CD14-positive monocyte (primary cell): ENCODE data around the gene LRPPRC. TPM values are rescaled to one million over a fixed set of nuclear protein-coding genes. Genes with fewer than 3 reads are reported as not detected.

Source experiments
- DNase-seq, 3 donors: peaks; one replicate each; pipeline ENCODE4 v3.0.0-alpha.2; 2011 to 2022
- H2AFZ ChIP-seq: 2 replicates; pipeline ENCODE4 v1.6.0; 2012; ENCODE audit warnings: mild to moderate bottlenecking, low read depth, low read length, inconsistent platforms; ENCODE audit not compliant: insufficient read depth, poor library complexity, severe bottlenecking
- H3K27ac ChIP-seq, 2 donors: 1 replicate in 1 of 2; 2 replicates in 1 of 2; pipeline ENCODE4 v1.5.1; 2012 to 2013; ENCODE audit warnings: low read length in 2 of 2, control low read depth in 1 of 2, inconsistent platforms in 1 of 2, low read depth in 1 of 2, mild to moderate bottlenecking in 1 of 2
- H3K27me3 ChIP-seq, 2 donors: one replicate each; pipeline versions ENCODE4 v1.6.0 to v1.6.1; 2011 to 2013; ENCODE audit warnings: low read length in 2 of 2; ENCODE audit not compliant: control insufficient read depth in 2 of 2, insufficient read depth in 2 of 2
- H3K36me3 ChIP-seq, 2 donors: replicated peaks in 1 of 2; 1 replicate in 1 of 2; 2 replicates in 1 of 2; pipeline versions ENCODE4 v1.5.1 to v1.6.1; 2012 to 2013; ENCODE audit warnings: low read length in 2 of 2, control low read depth in 1 of 2, inconsistent platforms in 1 of 2, mild to moderate bottlenecking in 1 of 2; ENCODE audit not compliant: insufficient read depth in 2 of 2, control insufficient read depth in 1 of 2
- H3K4me1 ChIP-seq, 2 donors: 1 replicate in 1 of 2; 2 replicates in 1 of 2; pipeline versions ENCODE4 v1.5.1 to v1.6.1; 2012 to 2013; ENCODE audit warnings: low read length in 2 of 2, control low read depth in 1 of 2, inconsistent platforms in 1 of 2, mild to moderate bottlenecking in 1 of 2, moderate library complexity in 1 of 2; ENCODE audit not compliant: insufficient read depth in 2 of 2, control insufficient read depth in 1 of 2
- H3K4me2 ChIP-seq: replicated peaks from 2 replicates; pipeline ENCODE3; 2012; ENCODE audit warnings: low read length, moderate library complexity, mild to moderate bottlenecking; ENCODE audit not compliant: poor library complexity, severe bottlenecking; ENCODE audit errors: extremely low read depth
- H3K4me3 ChIP-seq, 3 experiments: fragments of 200-600 bp in 1 of 3; sonication (generic) in 1 of 3; replicated peaks in 1 of 3; 1 replicate in 2 of 3; 2 replicates in 1 of 3; pipeline ENCODE4 v1.5.1; 2011 to 2013; ENCODE audit warnings: low read length in 3 of 3, mild to moderate bottlenecking in 3 of 3, control low read depth in 2 of 3, low read depth in 2 of 3, inconsistent platforms in 1 of 3, moderate library complexity in 1 of 3
- H3K79me2 ChIP-seq: 2 replicates; pipeline ENCODE4 v1.6.0; 2012; ENCODE audit warnings: mild to moderate bottlenecking, control low read depth, inconsistent platforms, low read length, moderate library complexity; ENCODE audit not compliant: insufficient read depth
- H3K9ac ChIP-seq: 2 replicates; pipeline ENCODE4 v1.6.0; 2017; ENCODE audit warnings: low read length, mild to moderate bottlenecking; ENCODE audit not compliant: insufficient read depth, poor library complexity, severe bottlenecking
- H3K9me3 ChIP-seq, 2 donors: replicated peaks in 1 of 2; 1 replicate in 1 of 2; 2 replicates in 1 of 2; pipeline versions ENCODE4 v1.5.1 to v1.6.1; 2012 to 2013; ENCODE audit warnings: low read length in 2 of 2, control low read depth in 1 of 2; ENCODE audit not compliant: control insufficient read depth in 1 of 2, insufficient read depth in 1 of 2
- H4K20me1 ChIP-seq: 2 replicates; pipeline ENCODE4 v1.6.0; 2012; ENCODE audit warnings: mild to moderate bottlenecking, low read length, control low read depth, moderate library complexity; ENCODE audit not compliant: insufficient read depth
- H3K27ac Mint-ChIP-seq, 7 donors: one replicate each; pipeline ENCODE4 v1.8.0; 2020; ENCODE audit warnings: mild to moderate bottlenecking in 7 of 7, mixed read lengths in 7 of 7, moderate library complexity in 6 of 7, inconsistent platforms in 2 of 7
- H3K27me3 Mint-ChIP-seq, 3 donors: one replicate each; pipeline ENCODE4 v1.8.0; 2021 to 2022; ENCODE audit warnings: low read depth in 3 of 3, mild to moderate bottlenecking in 3 of 3, mixed read lengths in 3 of 3, moderate library complexity in 3 of 3, inconsistent platforms in 1 of 3
- H3K36me3 Mint-ChIP-seq, 2 donors: one replicate each; pipeline ENCODE4 v1.8.0; 2020; ENCODE audit warnings: mixed read lengths in 2 of 2, inconsistent platforms in 1 of 2, mild to moderate bottlenecking in 1 of 2
- H3K4me1 Mint-ChIP-seq: one replicate; pipeline ENCODE4 v1.8.0; 2020; ENCODE audit warnings: mild to moderate bottlenecking, mixed read lengths
- H3K4me3 Mint-ChIP-seq, 2 donors: one replicate each; pipeline ENCODE4 v1.8.0; 2020; ENCODE audit warnings: mild to moderate bottlenecking in 2 of 2, mixed read lengths in 2 of 2, moderate library complexity in 1 of 2
- H3K9me3 Mint-ChIP-seq, 7 donors: one replicate each; pipeline ENCODE4 v1.8.0; 2020 to 2022; ENCODE audit warnings: mixed read lengths in 7 of 7, mild to moderate bottlenecking in 6 of 7, moderate library complexity in 6 of 7, inconsistent platforms in 2 of 7
- CTCF ChIP-seq: fragments of 200-600 bp; IDR thresholded peaks from one replicate; pipeline ENCODE4 v1.8.0; 2022; ENCODE audit warnings: antibody characterized with exemption, mild to moderate bottlenecking
- WGBS: methylation state at CpG from one replicate; pipeline ENCODE4 v1.1.5; 2013; ENCODE audit warnings: missing lambda C conversion rate; ENCODE audit not compliant: insufficient coverage; 5-methylcytosine and 5-hydroxymethylcytosine counted together
- intact Hi-C, 2 donors: fragments of 100-400 bp; cut with micrococcal nuclease; formaldehyde crosslinking; loops; one replicate each; pipeline versions ENCODE4 v1.15.0 to v1.15.1; 2023
- polyA plus RNA-seq, 3 donors: library from polyadenylated mRNA; depleted of rRNA in 1 of 3; unstranded in 2 of 3; stranded (reverse) in 1 of 3; fragments of 300-500 nt in 2 of 3; fragments of >200 nt in 1 of 3; fragmentation: Illumina TruSeq in 2 of 3; gene quantifications; 1 replicate in 2 of 3; 2 replicates in 1 of 3; pipeline ENCODE4 v1.2.3, GENCODE V29; 2012 to 2021

LRPPRC gene
- polyA plus RNA-seq, 3 donors = 15.5 to 25.0 (median 24.8) TPM

DNA sequence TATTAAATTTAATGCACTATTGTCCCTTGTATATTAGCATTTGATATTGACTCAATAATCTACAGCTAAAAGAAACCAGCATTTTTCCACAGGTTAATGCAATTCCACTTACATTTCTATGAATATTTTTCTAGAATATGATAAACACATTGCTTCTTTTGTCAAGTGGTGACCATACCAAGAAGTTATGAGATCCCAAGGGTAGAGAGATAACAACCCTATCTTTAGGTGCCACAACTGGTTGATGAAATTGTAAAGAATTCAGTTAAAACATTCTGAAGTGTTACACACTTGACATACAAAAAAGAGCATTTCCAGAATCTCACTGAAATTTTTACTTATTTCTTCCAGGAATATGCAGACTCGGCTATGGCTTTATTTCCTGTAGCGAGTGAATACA is 101.0 kb downstream of the LRPPRC start:
- WGBS = no CpG with 5 or more reads among the region's 2 CpGs
- TF ChIP-seq CTCF = no peak
- Mint-ChIP-seq H3K27me3 (no peaks in the 10 kb centered on the region), H3K4me1 (no peaks in the 10 kb centered on the region), H3K36me3 (peaks cover 77 to 88% of the 10 kb centered on the region in 2 donors), H3K9me3 (no peaks in the 10 kb centered on the region), H3K27ac (no peak overlapping the region), H3K4me3 (no peak overlapping the region)
- no peak overlapping the region for H2AFZ ChIP-seq
- no peaks in the 10 kb centered on the region for H3K9me3 ChIP-seq
- H3K27me3 ChIP-seq = no peaks in the 10 kb centered on the region
- H3K4me2 ChIP-seq = no peak overlapping the region
- peaks cover 90 to 100% of the 10 kb centered on the region in 2 donors for H3K36me3 ChIP-seq
- no peak overlapping the region for H3K9ac ChIP-seq
- intact Hi-C loops = no loop called here
- H4K20me1 ChIP-seq = no peaks in the 10 kb centered on the region
- H3K4me1 ChIP-seq = no peaks in the 10 kb centered on the region
- no peak for DNase-seq
- H3K79me2 ChIP-seq = no peaks in the 10 kb centered on the region
- no peak overlapping the region for H3K4me3 ChIP-seq
- H3K27ac ChIP-seq = no peak overlapping the region

DNA sequence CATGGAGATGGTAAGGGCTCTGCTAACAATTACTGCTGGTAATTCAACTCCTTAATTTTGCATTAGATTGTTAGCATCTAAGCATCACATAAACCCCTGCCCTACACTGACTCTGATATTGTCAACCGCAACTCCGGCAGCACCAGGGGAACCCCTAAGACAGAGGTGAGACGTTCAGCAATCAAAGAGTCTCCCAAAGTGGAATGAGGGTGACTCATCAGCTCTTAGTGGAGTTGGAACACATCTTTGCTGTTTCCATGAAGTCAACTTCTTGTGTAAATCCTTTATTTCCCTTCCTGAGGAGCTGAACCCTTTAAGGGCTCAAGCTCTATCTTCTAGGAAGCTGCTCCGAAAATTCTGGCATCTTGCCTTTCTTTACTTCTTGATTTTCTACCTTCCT is 104.9 kb downstream of the LRPPRC start:
- peak overlapping the region in 1 of 7 donors; percentile 22 for H3K27ac Mint-ChIP-seq

More for the DNA sequence above, 104.9 kb downstream of the LRPPRC start:
- Histone ChIP-seq H3K27ac (no peak overlapping the region), H2AFZ (no peak overlapping the region), H3K79me2 (no peaks in the 10 kb centered on the region), H3K9ac (no peak overlapping the region), H4K20me1 (no peaks in the 10 kb centered on the region), H3K4me1 (no peaks in the 10 kb centered on the region), H3K4me3 (no peak overlapping the region), H3K36me3 (peaks cover 84 to 95% of the 10 kb centered on the region in 2 donors), H3K9me3 (no peaks in the 10 kb centered on the region), H3K4me2 (no peak overlapping the region), H3K27me3 (no peaks in the 10 kb centered on the region)
- peaks cover 0 to 2% (median 0%) of the 10 kb centered on the region in 7 donors for H3K9me3 Mint-ChIP-seq
- TF ChIP-seq CTCF = no peak
- no peak overlapping the region for H3K4me3 Mint-ChIP-seq
- H3K36me3 Mint-ChIP-seq = peaks cover 80 to 86% of the 10 kb centered on the region in 2 donors
- DNase-seq = no peak
- intact Hi-C loops = no loop called here
- H3K27me3 Mint-ChIP-seq = no peaks in the 10 kb centered on the region
- no peaks in the 10 kb centered on the region for H3K4me1 Mint-ChIP-seq
- 85% methylated on average over 3 of the region's 4 CpGs for WGBS
